Stimulated activated CD4-positive, alpha-beta T cell treated with anti-CD3 and anti-CD28 coated beads, Interleukin-12 subunit alpha, Interleukin-12 subunit beta, amount 100 ng/mL, for 24 hours (primary cell): ENCODE data around the gene CCL1.
A peak's percentile ranks its signal among the peaks of the same experiment; 100 is the strongest.

Source experiments
- DNase-seq, 2 experiments: peaks; one replicate each; pipeline ENCODE4 v3.0.0-alpha.2; 2020; ENCODE audit warnings: low read depth in 2 of 2

The CCL1 gene

GRCh38 chr17:34363183-34363661, at the start of gene CCL1:
Gene CCL1 (minus strand): TSS chr17:34363233. CDS start chr17:34363161, 72 bp downstream.
- DNase-seq, result no peak

GRCh38 chr17:34412534-34412933, 49.5 kb upstream of the CCL1 start:
- no peak for DNase-seq

GRCh38 chr17:34411646-34412421, 48.8 kb upstream of the CCL1 start:
- DNase-seq, result no peak

GRCh38 chr17:34409352-34409751, 46.3 kb upstream of the CCL1 start:
- no peak for DNase-seq

GRCh38 chr17:34408439-34408838, 45.4 kb upstream of the CCL1 start:
- no peak for DNase-seq

GRCh38 chr17:34406226-34406625, 43.2 kb upstream of the CCL1 start:
- DNase-seq, result no peak

- DNase-seq, result no peak
Observed at GRCh38 chr17:34403006-34403405, 40.0 kb upstream of the CCL1 start.

GRCh38 chr17:34401165-34401564, 38.1 kb upstream of the CCL1 start:
- no peak for DNase-seq

- DNase-seq, result no peak
Observed at GRCh38 chr17:34400301-34400931, 37.4 kb upstream of the CCL1 start.

- DNase-seq, result no peak
Observed at GRCh38 chr17:34399725-34400124, 36.7 kb upstream of the CCL1 start.

- DNase-seq, result no peak
Observed at GRCh38 chr17:34398990-34399389, 36.0 kb upstream of the CCL1 start.

- no peak for DNase-seq
Observed at GRCh38 chr17:34397265-34397664, 34.2 kb upstream of the CCL1 start.

- DNase-seq, result no peak
Observed at GRCh38 chr17:34393401-34393800, 30.4 kb upstream of the CCL1 start.

- DNase-seq, result no peak
Observed at GRCh38 chr17:34391241-34391640, 28.2 kb upstream of the CCL1 start.

GRCh38 chr17:34390649-34391048, 27.6 kb upstream of the CCL1 start:
- DNase-seq, result no peak

GRCh38 chr17:34389126-34389750, 26.2 kb upstream of the CCL1 start:
- DNase-seq, result no peak

- no peak for DNase-seq
Observed at GRCh38 chr17:34387566-34387965, 24.5 kb upstream of the CCL1 start.

- peak in 1 of 2 experiments; percentile 4 for DNase-seq
Observed at GRCh38 chr17:34386697-34387550, 23.9 kb upstream of the CCL1 start.

- no peak for DNase-seq
Observed at GRCh38 chr17:34386343-34386696, 23.3 kb upstream of the CCL1 start.

- DNase-seq, result no peak
Observed at GRCh38 chr17:34384822-34385605, 22.0 kb upstream of the CCL1 start.

GRCh38 chr17:34384271-34384670, 21.2 kb upstream of the CCL1 start:
- no peak for DNase-seq
